ENCODE data around the gene CCDC172. TPM values are rescaled to one million over a fixed set of nuclear protein-coding genes. Genes with fewer than 3 reads are reported as not detected.

Gene CCDC172
- total and polyA plus RNA-seq, 2 of the 4 experiments (the other 2 are of a cell fraction), result not detected

GRCh38 chr10:116307455-116307854 lies 16.8 kb upstream of the CCDC172 start:
- ChIA-PET CTCF (no interaction called here), POLR2A (ENCODE audit: unreplicated experiment) (no interaction called here)
- Histone ChIP-seq H3K23ac (ENCODE audit: low read depth, low read length) (no peak overlapping the region), H2AFZ (replicated peaks; ENCODE audit: low read length, poor library complexity) (no peak overlapping the region), H4K5ac (ENCODE audit: low read depth, low read length) (no peak overlapping the region), H4K91ac (ENCODE audit: insufficient read depth, low read depth, low read length) (no peak overlapping the region), H3K9ac (ENCODE audit: low read depth, low read length) (no peak overlapping the region), H3K9me1 (ENCODE audit: insufficient read depth, low read length) (no peaks in the 10 kb centered on the region), H2AK9ac (replicated peaks; ENCODE audit: low read depth, low read length, poor library complexity) (no peak overlapping the region), H3K56ac (ENCODE audit: extremely low read depth, insufficient read depth, low read length) (no peak overlapping the region), H3K36me3 (ENCODE audit: control insufficient read depth, insufficient read depth, low read length) (no peaks in the 10 kb centered on the region), H3K4ac (ENCODE audit: low read depth, low read length) (no peak overlapping the region), H3K4me1 (ENCODE audit: control insufficient read depth, insufficient read depth, low read length) (no peaks in the 10 kb centered on the region), H3K27me3 (ENCODE audit: control insufficient read depth, insufficient read depth, low read length) (no peaks in the 10 kb centered on the region), H3K9me3 (ENCODE audit: control insufficient read depth, insufficient read depth, low read length) (no peaks in the 10 kb centered on the region), H2BK5ac (ENCODE audit: low read depth, low read length, poor library complexity, severe bottlenecking) (no peak overlapping the region), H4K20me1 (ENCODE audit: insufficient read depth, low read length) (no peaks in the 10 kb centered on the region), H2AK5ac (ENCODE audit: low read depth, low read length) (no peak overlapping the region), H3K27ac (ENCODE audit: insufficient read depth, low read length) (no peak overlapping the region), H2BK120ac (ENCODE audit: low read depth, low read length) (no peak overlapping the region), H4K8ac (ENCODE audit: low read depth in 2 of 2, low read length in 2 of 2) (no peak overlapping the region), H2BK15ac (ENCODE audit: low read depth, low read length) (no peak overlapping the region), H3K4me3 (ENCODE audit: insufficient read depth, low read depth, low read length) (no peak overlapping the region), H3K14ac (replicated peaks; ENCODE audit: low read depth, low read length) (no peak overlapping the region), H2BK20ac (ENCODE audit: low read depth, low read length) (no peak overlapping the region), H3K4me2 (ENCODE audit: low read depth, low read length) (no peak overlapping the region), H3K18ac (ENCODE audit: low read depth, low read length) (no peak overlapping the region), H3K79me1 (ENCODE audit: low read depth in 1 of 2, low read length in 2 of 2) (no peaks in the 10 kb centered on the region)
- in situ Hi-C loops (cut with MboI; ENCODE audit: low sequenced_read_pairs) (no loop called here), intact Hi-C loops (cut with micrococcal nuclease) (no loop called here), dilution Hi-C loops (cut with HindIII; ENCODE audit: low sequenced_read_pairs, unreplicated experiment) (no loop called here)
- TF ChIP-seq CEBPB (IDR thresholded peaks at IDR 0.05; ENCODE audit: low read depth, low read length), result no peak
- no peak for TF ChIP-seq USF2 (IDR thresholded peaks at IDR 0.05; ENCODE audit: low read depth, low read length)
- TF ChIP-seq MXI1 (IDR thresholded peaks at IDR 0.05; ENCODE audit: borderline replicate concordance, low read depth, low read length), result no peak
- no peak for TF ChIP-seq POLR2A (IDR thresholded peaks at IDR 0.05; ENCODE audit: low read depth, low read length)
- no peak for TF ChIP-seq ELK1 (IDR thresholded peaks at IDR 0.05; ENCODE audit: borderline replicate concordance, low read depth, low read length)
- TF ChIP-seq FOS (IDR thresholded peaks at IDR 0.05; ENCODE audit: low read depth, low read length), result no peak
- TF ChIP-seq SMC3 (IDR thresholded peaks at IDR 0.05; ENCODE audit: low read depth, low read length), result no peak
- no peak for TF ChIP-seq RAD21 (IDR thresholded peaks at IDR 0.05; ENCODE audit: low read length)
- TF ChIP-seq CTCF (conservative IDR thresholded peaks at IDR 0.05; ENCODE audit: low read depth, low read length), result no peak
- TF ChIP-seq MAFK (IDR thresholded peaks at IDR 0.05; ENCODE audit: low read depth, low read length), result no peak
- TF ChIP-seq CHD1 (IDR thresholded peaks at IDR 0.05; ENCODE audit: low read depth, low read length), result no peak
- TF ChIP-seq NFE2L2 (IDR thresholded peaks at IDR 0.05; ENCODE audit: low read depth, low read length), result no peak
- no CpG with 5 or more reads among the region's 4 CpGs for WGBS, 2 experiments (ENCODE audit: extremely low coverage in 2 of 2, insufficient read length in 1 of 2)
- DNase-seq (no peak), ATAC-seq (ENCODE audit: low read depth) (no peak)
- BruUV-seq (replicated peaks), result no TSS peak

Data from IMR-90 (cell line).